ENCODE measurements around the gene NACA. TPM values are rescaled to one million over a fixed set of nuclear protein-coding genes. Genes with fewer than 3 reads are reported as not detected.

Gene NACA
- total RNA-seq (2022) = 771 and 835 TPM in 2 replicates
- percentile 95 among the genes with signal in this experiment for Bru-seq, nascent RNA
- BruChase-seq, experiment 1, labeled RNA remaining after a 6-hour chase = percentile 98 among the genes with signal in this experiment
- percentile 96 among the genes with signal in this experiment for BruChase-seq, experiment 2, labeled RNA remaining after a 2-hour chase
- long read RNA-seq, transcript NACA-201 (8 exons, 2,690 nt) = major isoform, 811 of 1,074 reads
- long read RNA-seq, transcript NACA-202 (8 exons, 1,059 nt) = minor isoform, 132 of 1,074 reads
- long read RNA-seq, transcript NACA-204 (8 exons, 802 nt) = minor isoform, 35 of 1,074 reads
- long read RNA-seq, partial matches to known transcripts = 64 of 1,074 reads
- long read RNA-seq, other reads (novel, unspliced or antisense) = 31 of 1,074 reads

DNA sequence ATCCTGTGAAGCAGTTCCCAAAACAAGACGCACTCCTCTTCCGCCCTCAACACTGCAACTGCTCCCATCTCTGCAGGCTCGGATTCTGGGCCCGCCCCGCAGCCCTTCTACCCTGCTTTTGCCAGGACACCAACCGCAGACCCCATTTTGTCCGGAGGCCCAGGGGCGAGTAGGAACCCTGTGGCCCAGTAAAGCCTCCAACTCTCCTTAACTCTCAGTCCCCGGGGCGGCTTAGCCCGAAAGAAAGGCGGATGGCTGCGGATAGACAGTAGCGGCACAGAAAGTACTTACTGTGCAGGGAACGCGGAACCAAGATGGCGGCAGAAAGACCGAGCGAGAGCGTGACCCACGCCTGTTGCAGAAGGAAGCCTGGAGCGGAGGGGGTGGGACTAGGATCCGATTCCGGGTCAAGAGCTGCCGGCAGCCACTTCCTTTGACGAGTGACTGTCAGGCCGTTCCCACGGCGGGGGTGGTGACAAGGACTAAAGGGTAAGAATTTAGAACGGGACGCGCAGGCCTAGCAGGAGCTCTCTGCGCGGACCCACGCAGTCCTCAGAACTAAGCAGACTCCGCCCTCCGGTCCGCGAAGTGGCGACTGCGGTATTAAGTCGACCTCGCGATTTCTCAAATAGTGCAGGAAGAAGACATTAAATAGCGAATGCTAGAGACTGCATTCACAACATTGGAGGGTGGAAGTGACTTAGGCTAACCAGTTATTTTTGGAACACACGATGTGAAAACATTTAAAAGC lies at the start of gene NACA:
NACA (minus strand) TSS at position 328 of the 751 bp plus-strand sequence. CDS start 778 bp downstream, outside the sequence.
- H3K4me3 Mint-ChIP-seq (ENCODE audit: low read depth, unreplicated experiment) = peak within 1 kb of the TSS; percentile 97
- DNase-seq = peak; percentile 98
- H3K27ac Mint-ChIP-seq (ENCODE audit: unreplicated experiment) = peak within 1 kb of the TSS; percentile 99
- H3K4me1 Mint-ChIP-seq (ENCODE audit: low read depth, unreplicated experiment) = peaks cover 35% of the 10 kb centered on the region
- CTCF ChIA-PET = interaction anchor here (0.5 to 1.2 kb wide), 7 partner anchors 12 to 415 kb away, joined by 3 to 8 read pairs (median 3); no protein-coding TSS in a partner anchor
- intact Hi-C loops (cut with micrococcal nuclease; ENCODE audit: unreplicated experiment) = loop anchor here (2.0 to 10.0 kb wide), 2 partner anchors 40 to 90 kb away; partner anchors contain the start of gene BAZ2A
- H3K36me3 Mint-ChIP-seq (ENCODE audit: insufficient read depth, unreplicated experiment) = peaks cover 60% of the 10 kb centered on the region
- H3K27me3 Mint-ChIP-seq (ENCODE audit: unreplicated experiment) = no peaks in the 10 kb centered on the region
- BruUV-seq (replicated peaks) = no TSS peak
- H3K9me3 Mint-ChIP-seq (ENCODE audit: low read depth, unreplicated experiment) = no peaks in the 10 kb centered on the region
- TF ChIP-seq, protein P1, sequence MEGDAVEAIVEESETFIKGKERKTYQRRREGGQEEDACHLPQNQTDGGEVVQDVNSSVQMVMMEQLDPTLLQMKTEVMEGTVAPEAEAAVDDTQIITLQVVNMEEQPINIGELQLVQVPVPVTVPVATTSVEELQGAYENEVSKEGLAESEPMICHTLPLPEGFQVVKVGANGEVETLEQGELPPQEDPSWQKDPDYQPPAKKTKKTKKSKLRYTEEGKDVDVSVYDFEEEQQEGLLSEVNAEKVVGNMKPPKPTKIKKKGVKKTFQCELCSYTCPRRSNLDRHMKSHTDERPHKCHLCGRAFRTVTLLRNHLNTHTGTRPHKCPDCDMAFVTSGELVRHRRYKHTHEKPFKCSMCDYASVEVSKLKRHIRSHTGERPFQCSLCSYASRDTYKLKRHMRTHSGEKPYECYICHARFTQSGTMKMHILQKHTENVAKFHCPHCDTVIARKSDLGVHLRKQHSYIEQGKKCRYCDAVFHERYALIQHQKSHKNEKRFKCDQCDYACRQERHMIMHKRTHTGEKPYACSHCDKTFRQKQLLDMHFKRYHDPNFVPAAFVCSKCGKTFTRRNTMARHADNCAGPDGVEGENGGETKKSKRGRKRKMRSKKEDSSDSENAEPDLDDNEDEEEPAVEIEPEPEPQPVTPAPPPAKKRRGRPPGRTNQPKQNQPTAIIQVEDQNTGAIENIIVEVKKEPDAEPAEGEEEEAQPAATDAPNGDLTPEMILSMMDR (IDR thresholded peaks at IDR 0.05; ENCODE audit: unreplicated experiment) = no peak

DNA sequence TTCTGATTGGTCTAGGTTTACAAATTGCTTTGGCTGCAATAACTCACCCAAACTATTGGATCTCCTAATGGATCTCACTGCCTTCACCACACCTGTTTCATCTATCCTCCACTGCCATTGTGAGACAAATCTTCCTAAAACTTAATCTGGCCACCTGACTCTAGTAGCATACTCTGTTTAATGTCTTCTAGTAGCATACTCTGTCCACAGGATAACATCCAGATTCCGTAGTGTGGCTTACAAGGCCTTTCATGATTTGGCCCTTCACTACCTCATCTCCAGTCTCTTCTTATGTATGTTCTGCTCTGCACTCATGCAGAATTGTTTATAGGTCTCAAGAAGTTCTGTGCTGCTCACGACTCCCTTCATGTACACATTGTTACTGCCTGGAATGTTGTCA lies 48.0 kb upstream of the NACA start:
- Mint-ChIP-seq H3K36me3 (ENCODE audit: insufficient read depth, unreplicated experiment) (no peaks in the 10 kb centered on the region), H3K9me3 (ENCODE audit: low read depth, unreplicated experiment) (no peaks in the 10 kb centered on the region), H3K27ac (ENCODE audit: unreplicated experiment) (no peak overlapping the region), H3K4me3 (ENCODE audit: low read depth, unreplicated experiment) (no peak overlapping the region), H3K27me3 (ENCODE audit: unreplicated experiment) (peaks cover 13% of the 10 kb centered on the region), H3K4me1 (ENCODE audit: low read depth, unreplicated experiment) (peaks cover 5% of the 10 kb centered on the region)
- DNase-seq = no peak
- no TSS peak for BruUV-seq (replicated peaks)
- CTCF ChIA-PET = no interaction called here
- intact Hi-C loops (cut with micrococcal nuclease; ENCODE audit: unreplicated experiment) = no loop called here
- TF ChIP-seq, protein P1 (IDR thresholded peaks at IDR 0.05; ENCODE audit: unreplicated experiment) = no peak

DNA sequence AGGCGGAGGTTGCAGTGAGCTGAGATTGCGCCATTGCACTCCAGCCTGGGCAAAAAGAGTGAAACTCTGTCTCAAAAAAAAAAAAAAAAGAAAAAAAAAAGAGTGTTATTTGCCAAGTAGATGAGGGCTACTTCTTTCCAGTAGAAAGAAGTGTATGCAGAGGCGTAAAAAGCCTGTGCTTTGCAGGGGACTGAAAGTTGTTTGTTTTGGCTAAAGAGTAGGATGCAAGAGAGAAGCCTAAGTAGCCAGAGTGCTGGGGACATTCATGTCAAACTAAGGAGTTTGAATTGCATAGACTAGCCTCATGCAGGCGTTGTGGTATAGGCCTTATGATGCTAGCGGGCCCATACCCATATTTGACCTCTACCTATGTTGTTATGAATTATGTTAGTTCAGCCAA lies 47.5 kb upstream of the NACA start:
- Mint-ChIP-seq H3K9me3 (ENCODE audit: low read depth, unreplicated experiment) (no peaks in the 10 kb centered on the region), H3K4me1 (ENCODE audit: low read depth, unreplicated experiment) (peaks cover 9% of the 10 kb centered on the region), H3K27me3 (ENCODE audit: unreplicated experiment) (peaks cover 18% of the 10 kb centered on the region), H3K4me3 (ENCODE audit: low read depth, unreplicated experiment) (no peak overlapping the region), H3K27ac (ENCODE audit: unreplicated experiment) (no peak overlapping the region), H3K36me3 (ENCODE audit: insufficient read depth, unreplicated experiment) (no peaks in the 10 kb centered on the region)
- intact Hi-C loops (cut with micrococcal nuclease; ENCODE audit: unreplicated experiment) = no loop called here
- no TSS peak for BruUV-seq (replicated peaks)
- no peak for DNase-seq
- TF ChIP-seq, protein P1 (IDR thresholded peaks at IDR 0.05; ENCODE audit: unreplicated experiment) = no peak
- CTCF ChIA-PET = no interaction called here

DNA sequence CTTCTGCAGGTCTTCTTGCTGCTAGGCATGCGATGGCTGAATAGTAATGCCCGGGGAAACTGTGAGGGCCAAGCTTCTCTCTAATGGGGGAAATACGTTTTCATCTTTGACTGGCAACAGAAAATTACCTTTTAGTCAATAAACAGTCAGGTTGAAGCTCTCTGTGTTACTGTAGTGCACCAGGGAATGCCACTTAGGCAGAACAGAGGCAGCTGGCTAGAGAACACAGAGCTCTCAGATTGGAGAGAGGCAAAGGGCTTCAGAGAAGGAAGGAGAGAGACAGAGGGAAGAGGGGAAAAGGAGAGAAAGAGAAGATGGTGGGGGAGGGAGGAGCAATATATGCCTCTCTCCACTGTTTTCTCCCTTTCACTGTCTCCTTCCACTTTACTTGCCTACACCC lies 44.8 kb upstream of the NACA start:
- no TSS peak for BruUV-seq (replicated peaks)

More for the DNA sequence above, 44.8 kb upstream of the NACA start:
- Mint-ChIP-seq H3K4me1 (ENCODE audit: low read depth, unreplicated experiment) (peaks cover 9% of the 10 kb centered on the region), H3K27me3 (ENCODE audit: unreplicated experiment) (peaks cover 29% of the 10 kb centered on the region), H3K4me3 (ENCODE audit: low read depth, unreplicated experiment) (no peak overlapping the region), H3K27ac (ENCODE audit: unreplicated experiment) (no peak overlapping the region), H3K9me3 (ENCODE audit: low read depth, unreplicated experiment) (no peaks in the 10 kb centered on the region), H3K36me3 (ENCODE audit: insufficient read depth, unreplicated experiment) (no peaks in the 10 kb centered on the region)
- TF ChIP-seq, protein P1 (IDR thresholded peaks at IDR 0.05; ENCODE audit: unreplicated experiment) = no peak
- no peak for DNase-seq
- intact Hi-C loops (cut with micrococcal nuclease; ENCODE audit: unreplicated experiment) = no loop called here
- CTCF ChIA-PET = no interaction called here
